Stimulated activated CD8-positive, alpha-beta memory T cell treated with anti-CD3 and anti-CD28 coated beads, Interleukin-7, amount 100 ng/mL, for 48 hours (primary cell): ENCODE data around the gene KRT14.
"Not testable (repeated sequence)": the region's sequence is repeated elsewhere in the genome, so short reads cannot be mapped to it uniquely, and the experiment has no call there.

Experiments
- DNase-seq, 2 donors: peaks; one replicate each; pipeline ENCODE4 v3.0.0-alpha.2; 2020; ENCODE audit warnings: low read depth in 1 of 2; ENCODE audit errors: extremely low read depth in 1 of 2

Gene KRT14

GRCh38 chr17:41623184-41623861, 36.6 kb upstream of the KRT14 start:
- DNase-seq, result not testable (repeated sequence)

GRCh38 chr17:41622340-41623183, 35.9 kb upstream of the KRT14 start:
- not testable (repeated sequence) for DNase-seq

- DNase-seq, result no peak
Observed at GRCh38 chr17:41621916-41622315, 35.2 kb upstream of the KRT14 start.

GRCh38 chr17:41621435-41621817, 34.7 kb upstream of the KRT14 start:
- DNase-seq, result not testable (repeated sequence)

GRCh38 chr17:41620583-41621434, 34.1 kb upstream of the KRT14 start:
- no peak for DNase-seq

GRCh38 chr17:41619927-41620582, 33.4 kb upstream of the KRT14 start:
- not testable (repeated sequence) for DNase-seq

GRCh38 chr17:41619036-41619926, 32.6 kb upstream of the KRT14 start:
- DNase-seq, result no peak

- no peak for DNase-seq
Observed at GRCh38 chr17:41618341-41619035, 31.8 kb upstream of the KRT14 start.

- no peak for DNase-seq
Observed at GRCh38 chr17:41617698-41618097, 31.0 kb upstream of the KRT14 start.

GRCh38 chr17:41617136-41617535, 30.4 kb upstream of the KRT14 start:
- DNase-seq, result no peak

GRCh38 chr17:41616486-41616885, 29.8 kb upstream of the KRT14 start:
- DNase-seq, result not testable (repeated sequence)

GRCh38 chr17:41615454-41615853, 28.8 kb upstream of the KRT14 start:
- DNase-seq, result no peak

- not testable (repeated sequence) for DNase-seq
Observed at GRCh38 chr17:41614767-41615166, 28.1 kb upstream of the KRT14 start.

GRCh38 chr17:41614098-41614497, 27.4 kb upstream of the KRT14 start:
- DNase-seq, result no peak

- DNase-seq, result no peak
Observed at GRCh38 chr17:41613277-41614082, 26.8 kb upstream of the KRT14 start.

GRCh38 chr17:41612376-41613160, 25.9 kb upstream of the KRT14 start, which contains the start of gene KRT16:
Gene KRT16 (minus strand): TSS chr17:41612767. CDS start chr17:41612688, 79 bp downstream.
- not testable (repeated sequence) for DNase-seq

- DNase-seq, result no peak
Observed at GRCh38 chr17:41610965-41611640, 24.4 kb upstream of the KRT14 start.
